Right lobe of liver (tissue), 6 donors: ENCODE results near the gene SF1. TPM values are rescaled to one million over a fixed set of nuclear protein-coding genes. Genes with fewer than 3 reads are reported as not detected.

Source experiments
- ATAC-seq, 4 donors: fragments of 200-7000 bp; cut with Tn5 transposase; one replicate each; pipeline ENCODE4 v1.9.1; 2020; ENCODE audit warnings: mild to moderate bottlenecking in 4 of 4, moderate library complexity in 4 of 4
- DNase-seq, 3 donors: peaks; one replicate each; pipeline ENCODE4 v3.0.0-alpha.2; 2020
- H3K27ac ChIP-seq, 3 donors: fragments of 200-600 bp; one replicate each; pipeline ENCODE4 v1.8.0; 2022
- H3K27me3 ChIP-seq, 2 donors: fragments of 200-600 bp; one replicate each; pipeline ENCODE4 v1.8.0; 2022
- H3K36me3 ChIP-seq, 4 donors: fragments of 200-600 bp; sonication (generic) in 1 of 4; one replicate each; pipeline versions ENCODE4 v1.5.1 to v1.8.0; 2017 to 2022; ENCODE audit warnings: control low read depth in 1 of 4
- H3K4me1 ChIP-seq, 4 donors: fragments of 200-600 bp; sonication (generic) in 1 of 4; one replicate each; pipeline versions ENCODE4 v1.5.1 to v1.8.0; 2017 to 2022; ENCODE audit warnings: control low read depth in 1 of 4
- H3K4me3 ChIP-seq, 3 donors: fragments of 200-600 bp; one replicate each; pipeline ENCODE4 v1.8.0; 2022
- H3K9me3 ChIP-seq, 4 donors: fragments of 200-600 bp; sonication (generic) in 1 of 4; one replicate each; pipeline versions ENCODE4 v1.5.1 to v1.8.0; 2017 to 2022; ENCODE audit warnings: control low read depth in 1 of 4
- CTCF ChIP-seq, 4 donors: fragments of 200-600 bp in 3 of 4; fragments of 450-650 bp in 1 of 4; IDR thresholded peaks; one replicate each; pipeline versions ENCODE4 v1.5.1 to v1.8.0; 2016 to 2022; ENCODE audit warnings: antibody characterized with exemption in 4 of 4, mild to moderate bottlenecking in 2 of 4
- POLR2A ChIP-seq: fragments of 450-650 bp; IDR thresholded peaks from one replicate; pipeline ENCODE4 v1.6.1; 2017; ENCODE audit warnings: antibody characterized with exemption, mild to moderate bottlenecking
- WGBS: methylation state at CpG from one replicate; pipeline ENCODE4 v1.1.6; 2018; ENCODE audit warnings: low coverage, low lambda C conversion rate; ENCODE audit not compliant: insufficient coverage; ENCODE audit errors: missing lambda C conversion rate; 5-methylcytosine and 5-hydroxymethylcytosine counted together
- intact Hi-C, 2 donors: fragments of 100-400 bp; cut with DNase I; formaldehyde crosslinking; loops; one replicate each; pipeline versions ENCODE4 v1.11.2 to v1.14.1; 2022
- total RNA-seq, 6 experiments: library from RNA; depleted of rRNA in 2 of 6; stranded (reverse); fragments of >200 nt in 2 of 6; fragmentation: NEBNext Ultra II Directional in 3 of 6; extraction: Animal tissue kit (Norgen Biotek cat#: 25700) in 3 of 6; gene quantifications; one replicate each; pipeline versions ENCODE4 v1.1.0 to v1.2.4, GENCODE V29; 2016 to 2023
- donor health status: DM: no; HTN: yes; CAD: no.
- donor health status: DM: no; HTN: no; CAD: no.
- donor health status: DM: no; HTN: no; CAD: no.
- donor health status: DM: no; HTN: yes; CAD: no.
- donor health status: DM: no; HTN: yes; CAD: no.

Gene SF1
- total RNA-seq, 6 experiments from 2014 or later: 92.7 to 164 (median 141) TPM

GRCh38 chr11:64764040-64764611, 14.2 kb downstream of the SF1 start:
- no peak overlapping the region for H3K27ac ChIP-seq
- TF ChIP-seq CTCF (IDR thresholded peaks at IDR 0.05) (no peak), POLR2A (no peak)
- no peaks in the 10 kb centered on the region for H3K27me3 ChIP-seq
- WGBS: 46% methylated on average over 8 of the region's 11 CpGs
- intact Hi-C loops: loop anchor here in 1 of 2 donors (10.0 kb wide), 1 partner anchor 79 kb away; no protein-coding TSS in a partner anchor
- H3K4me3 ChIP-seq: no peak overlapping the region
- peaks cover 28 to 63% (median 40%) of the 10 kb centered on the region in 4 donors for H3K36me3 ChIP-seq
- H3K9me3 ChIP-seq: no peaks in the 10 kb centered on the region
- DNase-seq (no peak), ATAC-seq (no peak)
- no peaks in the 10 kb centered on the region for H3K4me1 ChIP-seq

GRCh38 chr11:64763526-64764039, 14.8 kb downstream of the SF1 start:
- Histone ChIP-seq H3K4me3 (no peak overlapping the region), H3K9me3 (no peaks in the 10 kb centered on the region), H3K4me1 (no peaks in the 10 kb centered on the region), H3K27me3 (no peaks in the 10 kb centered on the region), H3K27ac (no peak overlapping the region), H3K36me3 (peaks cover 23 to 57% (median 35%) of the 10 kb centered on the region in 4 donors)
- ATAC-seq: no peak
- DNase-seq: peak in 1 of 3 donors; percentile 21
- 82% methylated on average over 3 of the region's 6 CpGs for WGBS
- TF ChIP-seq CTCF (IDR thresholded peaks at IDR 0.05) (no peak), POLR2A (no peak)
- intact Hi-C loops: loop anchor here in 1 of 2 donors (10.0 kb wide), 1 partner anchor 79 kb away; no protein-coding TSS in a partner anchor

GRCh38 chr11:64762674-64763525, 15.4 kb downstream of the SF1 start:
- Histone ChIP-seq H3K4me1 (no peaks in the 10 kb centered on the region), H3K9me3 (no peaks in the 10 kb centered on the region), H3K27ac (no peak overlapping the region), H3K4me3 (no peak overlapping the region), H3K36me3 (peaks cover 19 to 50% (median 29%) of the 10 kb centered on the region in 4 donors), H3K27me3 (no peaks in the 10 kb centered on the region)
- DNase-seq (peak in 1 of 3 donors; percentile 2), ATAC-seq (no peak)
- intact Hi-C loops: loop anchor here in 1 of 2 donors (10.0 kb wide), 1 partner anchor 78 kb away; no protein-coding TSS in a partner anchor
- WGBS: 44% methylated on average over 11 of the region's 13 CpGs
- no peak for TF ChIP-seq POLR2A
- TF ChIP-seq CTCF (IDR thresholded peaks at IDR 0.05): no peak

- ATAC-seq (no peak), DNase-seq (no peak)
- WGBS: 85% methylated on average over 2 of the region's 5 CpGs
- intact Hi-C loops: loop anchor here in 1 of 2 donors (10.0 kb wide), 1 partner anchor 77 kb away; no protein-coding TSS in a partner anchor
- no peaks in the 10 kb centered on the region for H3K9me3 ChIP-seq
- peaks cover 14 to 44% (median 24%) of the 10 kb centered on the region in 4 donors for H3K36me3 ChIP-seq
- no peak overlapping the region for H3K27ac ChIP-seq
- no peaks in the 10 kb centered on the region for H3K27me3 ChIP-seq
- no peaks in the 10 kb centered on the region for H3K4me1 ChIP-seq
- TF ChIP-seq CTCF (IDR thresholded peaks at IDR 0.05) (no peak), POLR2A (no peak)
- no peak overlapping the region for H3K4me3 ChIP-seq
These were observed 16.1 kb downstream of the SF1 start for GRCh38 chr11:64762277-64762673.
